Activated CD4-positive, alpha-beta T cell treated with anti-CD3 and anti-CD28 coated beads, Interleukin-2, amount 50 U/mL, for 16 hours (primary cell): Measurements from ENCODE around the gene CRYM.
"Not testable (repeated sequence)": the region's sequence is repeated elsewhere in the genome, so short reads cannot be mapped to it uniquely, and the experiment has no call there.

ENCODE experiments used
- DNase-seq: peaks from one replicate; pipeline ENCODE4 v3.0.0-alpha.2; 2020

Gene CRYM

DNA sequence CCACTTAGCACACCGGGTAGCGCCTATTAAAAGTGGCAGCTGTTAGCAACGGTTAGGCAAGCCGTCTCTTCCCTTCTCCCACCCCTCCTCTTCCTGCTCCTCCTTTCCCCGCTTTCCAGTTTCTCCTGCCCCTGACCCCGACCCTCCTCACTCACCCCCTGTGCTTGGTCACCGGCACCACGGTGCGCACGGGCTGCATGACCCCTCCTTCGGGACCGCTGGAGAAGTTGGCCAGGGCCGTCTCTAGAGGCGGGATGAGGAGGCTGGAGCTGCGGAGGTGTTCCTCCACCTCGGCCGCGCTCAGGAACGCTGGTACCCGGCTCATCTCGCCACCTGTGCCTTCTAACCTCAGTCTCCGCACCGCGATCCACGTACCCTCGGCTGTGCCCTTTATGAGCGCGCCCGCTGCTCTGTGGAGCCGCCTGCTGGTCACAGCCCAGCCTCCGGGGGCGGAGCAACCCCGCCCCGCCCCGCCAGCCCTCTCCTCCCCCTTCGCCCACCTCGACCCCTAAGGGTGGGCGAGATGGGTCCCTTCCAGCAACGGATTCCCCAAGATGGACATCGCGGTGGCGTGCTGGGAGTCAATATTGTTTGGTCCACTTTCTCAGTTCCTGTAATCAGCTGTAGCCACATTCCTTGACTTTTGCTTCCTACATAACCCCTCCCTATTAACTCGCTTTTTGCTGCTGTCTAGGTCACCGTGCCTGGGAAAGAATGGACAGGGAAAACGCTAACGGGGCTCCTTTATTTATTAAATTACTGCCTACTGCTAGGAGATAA, at the start of gene CRYM:
CRYM (minus strand) TSS at position 364 of the 780 bp plus-strand sequence; CDS start at position 325, 39 bp downstream.
- DNase-seq = peak; percentile 29

DNA sequence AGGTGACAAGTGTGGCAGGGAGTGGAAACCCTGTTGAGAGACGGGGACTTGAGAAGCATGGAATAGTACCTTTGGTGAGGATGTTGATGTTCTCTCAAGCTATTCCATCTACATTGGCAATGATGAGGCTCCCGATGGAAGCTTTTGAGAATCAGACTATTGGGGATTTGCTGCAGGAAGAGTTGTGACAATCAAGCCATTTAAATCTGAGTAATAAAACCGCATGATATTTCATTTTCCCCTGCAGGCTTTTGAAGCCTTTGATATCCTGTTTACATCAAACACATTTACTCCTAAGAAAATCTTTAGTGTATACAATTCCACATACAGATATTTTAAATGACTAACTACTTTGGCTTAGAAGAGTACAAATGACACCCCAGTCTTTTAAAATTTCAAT, 49.0 kb upstream of the CRYM start:
- DNase-seq = no peak

DNA sequence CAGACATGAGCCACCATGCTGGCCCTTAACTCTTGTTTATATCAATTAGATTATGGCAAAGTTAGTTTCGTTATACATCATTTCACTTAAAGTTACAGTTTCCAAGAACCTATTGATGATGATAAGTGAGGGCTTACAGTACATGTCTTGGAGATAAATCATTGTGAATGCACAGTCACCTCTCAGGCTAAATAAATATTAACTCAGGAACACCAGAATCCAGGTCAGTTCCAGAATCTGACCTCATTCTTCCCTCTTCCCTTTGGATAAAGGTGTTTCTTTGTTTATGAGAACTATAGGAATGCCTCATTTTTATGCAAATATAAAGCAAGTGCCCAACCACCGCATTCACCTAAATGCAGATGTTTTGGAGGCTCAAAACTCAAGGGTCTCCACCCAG, 48.4 kb upstream of the CRYM start:
- no peak for DNase-seq

DNA sequence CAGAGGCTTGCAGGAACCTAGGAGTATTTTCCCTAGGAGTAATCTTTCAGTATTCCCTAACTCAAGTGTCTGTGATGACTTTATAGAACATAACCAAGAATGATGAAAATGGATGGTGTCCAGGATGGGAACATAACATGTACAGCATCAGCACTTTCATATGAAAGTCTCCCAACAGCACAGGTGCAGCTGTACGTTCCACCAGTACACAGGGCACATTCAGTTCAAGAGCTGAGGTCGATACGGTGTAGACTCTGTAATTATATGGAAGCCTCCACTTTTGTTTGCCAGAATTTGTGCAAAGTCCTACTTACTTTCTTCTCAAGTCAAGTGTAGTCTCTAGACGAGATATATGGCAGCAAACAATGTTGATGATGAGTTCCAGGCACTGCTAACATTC, 46.2 kb upstream of the CRYM start:
- no peak for DNase-seq

DNA sequence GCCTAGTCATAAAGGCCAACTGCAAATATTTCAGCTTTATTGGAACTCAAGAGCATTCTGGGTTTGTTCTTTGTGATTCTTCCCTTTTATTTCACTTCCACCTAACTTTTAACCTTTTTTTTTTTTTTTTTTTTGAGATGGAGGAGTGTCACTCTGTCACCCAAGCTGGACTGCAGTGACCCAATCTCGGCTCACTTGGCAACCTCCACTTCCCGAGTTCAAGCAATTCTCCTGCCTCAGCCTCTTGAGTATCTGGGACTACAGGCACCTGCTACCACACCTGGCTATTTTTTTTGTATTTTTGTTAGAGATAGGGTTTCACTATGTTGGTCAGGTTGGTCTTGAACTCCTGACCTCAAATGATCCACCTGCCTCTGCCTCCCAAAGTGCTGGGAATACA, 44.2 kb upstream of the CRYM start:
- not testable (repeated sequence) for DNase-seq

DNA sequence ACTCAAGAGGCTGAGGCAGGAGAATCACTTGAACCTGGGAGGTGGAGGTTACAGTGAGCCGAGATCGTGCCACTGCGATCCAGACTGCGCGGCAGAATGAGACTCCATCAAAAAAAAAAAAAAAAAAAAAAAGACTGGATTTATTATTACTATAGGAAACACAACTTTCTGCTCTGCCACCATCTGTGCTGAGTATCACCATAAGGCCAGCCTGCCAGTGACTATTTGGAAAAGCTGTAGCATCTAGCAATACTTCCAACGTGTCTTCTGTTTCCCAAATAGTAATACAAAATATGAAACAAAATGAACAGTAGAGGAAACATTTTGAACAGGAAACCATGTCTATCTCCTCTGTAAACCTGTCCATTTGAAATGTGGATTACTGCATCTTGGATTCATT, 43.6 kb upstream of the CRYM start:
- no peak for DNase-seq

DNA sequence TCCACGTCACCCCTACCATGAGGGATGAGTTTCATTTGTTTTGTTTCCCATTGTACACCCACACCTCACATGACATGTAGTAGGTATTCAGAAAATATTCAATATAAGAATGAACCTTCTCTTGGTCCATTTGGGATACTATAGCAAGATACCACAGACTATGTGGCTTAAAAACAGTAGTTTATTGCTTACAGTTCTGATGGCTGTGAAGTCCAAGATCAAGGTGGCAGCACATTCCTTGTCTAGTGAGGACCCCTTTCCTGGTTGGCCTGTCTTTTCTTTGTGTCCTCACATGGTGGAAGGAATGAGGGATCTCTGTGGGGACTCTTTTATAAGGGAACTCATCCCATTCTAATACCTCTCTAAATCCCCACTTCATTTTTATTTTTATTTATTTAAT, 36.2 kb upstream of the CRYM start:
- no peak for DNase-seq

DNA sequence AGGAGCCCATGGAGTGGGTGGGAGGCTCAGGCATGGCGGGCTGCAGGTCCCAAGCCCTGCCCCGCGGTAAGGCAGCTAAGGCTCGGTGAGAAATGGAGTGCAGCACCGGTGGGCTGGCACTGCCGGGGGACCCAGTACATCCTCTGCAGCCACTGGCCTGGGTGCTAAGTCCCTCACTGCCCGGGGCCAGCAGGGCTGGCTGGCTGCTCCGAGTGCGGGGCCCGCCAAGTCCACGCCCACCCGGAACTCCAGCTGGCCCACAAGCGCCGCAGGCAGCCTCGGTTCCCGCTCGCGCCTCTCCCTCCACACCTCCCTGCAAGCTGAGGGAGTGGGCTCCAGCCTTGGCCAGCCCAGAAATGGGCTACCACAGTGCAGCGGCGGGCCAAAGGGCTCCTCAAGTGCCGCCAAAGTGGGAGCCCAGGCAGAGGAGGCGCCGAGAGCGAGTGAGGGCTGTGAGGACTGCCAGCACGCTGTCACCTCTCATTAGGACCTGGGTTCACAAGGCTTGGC, 34.8 kb upstream of the CRYM start:
- not testable (repeated sequence) for DNase-seq

DNA sequence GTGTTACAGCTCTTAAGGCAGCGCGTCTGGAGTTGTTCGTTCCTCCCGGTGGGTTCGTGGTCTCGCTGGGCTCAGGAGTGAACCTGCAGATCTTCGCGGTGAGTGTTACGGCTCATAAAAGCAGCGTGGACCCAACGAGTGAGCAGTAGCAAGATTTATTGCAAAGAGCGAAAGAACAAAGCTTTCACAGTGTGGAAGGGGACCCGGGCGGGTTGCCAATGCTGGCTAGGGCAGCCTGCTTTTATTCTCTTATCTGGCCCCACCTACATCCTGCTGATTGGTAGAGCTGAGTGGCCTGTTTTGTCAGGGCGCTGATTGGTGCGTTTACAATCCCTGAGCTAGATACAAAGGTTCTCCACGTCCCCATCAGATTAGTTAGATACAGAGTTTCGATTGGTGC, 34.0 kb upstream of the CRYM start:
- not testable (repeated sequence) for DNase-seq

DNA sequence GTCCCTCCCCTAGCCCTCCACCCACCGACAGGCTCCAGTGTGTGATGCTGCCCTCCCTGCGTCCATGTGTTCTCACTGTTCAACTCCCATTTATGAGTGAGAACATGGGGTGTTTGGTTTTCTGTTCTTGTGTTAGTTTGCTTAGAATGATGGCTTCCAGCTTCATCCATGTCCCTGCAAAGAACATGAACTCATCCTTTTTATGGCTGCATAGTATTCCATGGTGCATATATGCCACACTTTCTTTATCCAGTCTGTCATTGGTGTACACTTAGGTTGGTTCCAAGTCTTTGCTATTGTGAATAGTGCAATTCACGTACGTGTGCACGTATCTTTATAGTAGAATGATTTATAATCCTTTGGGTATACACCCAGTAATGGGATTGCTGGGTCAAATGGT, 28.6 kb upstream of the CRYM start:
- DNase-seq = not testable (repeated sequence)

DNA sequence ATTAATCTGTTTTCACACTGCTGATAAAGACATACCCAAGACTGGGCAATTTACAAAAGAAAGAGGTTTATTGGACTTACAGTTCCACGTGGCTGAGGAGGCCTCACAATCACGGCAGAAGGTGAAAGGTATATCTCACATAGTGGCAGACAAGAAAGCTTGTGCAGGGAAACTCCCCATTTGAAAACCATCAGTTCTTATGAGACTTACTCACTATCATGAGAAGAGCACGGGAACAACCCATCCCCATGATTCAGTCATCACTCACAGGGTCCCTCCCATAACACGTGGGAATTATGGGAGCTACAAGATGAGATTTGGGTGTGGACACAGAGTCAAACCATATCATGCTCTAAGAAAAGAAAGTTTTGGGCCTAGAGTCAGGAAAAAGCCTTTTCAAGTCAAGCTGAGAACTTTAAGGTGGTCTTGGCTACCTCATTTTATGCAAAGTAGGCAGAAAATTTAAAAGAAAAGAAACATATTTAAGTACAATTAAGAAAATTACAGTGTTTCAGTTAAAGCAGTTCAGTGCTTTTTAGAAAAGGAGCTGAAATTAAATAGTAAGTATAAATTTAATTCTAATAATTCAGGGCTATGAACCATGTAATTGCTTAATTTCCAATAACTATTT, 24.9 kb upstream of the CRYM start:
- no peak for DNase-seq

DNA sequence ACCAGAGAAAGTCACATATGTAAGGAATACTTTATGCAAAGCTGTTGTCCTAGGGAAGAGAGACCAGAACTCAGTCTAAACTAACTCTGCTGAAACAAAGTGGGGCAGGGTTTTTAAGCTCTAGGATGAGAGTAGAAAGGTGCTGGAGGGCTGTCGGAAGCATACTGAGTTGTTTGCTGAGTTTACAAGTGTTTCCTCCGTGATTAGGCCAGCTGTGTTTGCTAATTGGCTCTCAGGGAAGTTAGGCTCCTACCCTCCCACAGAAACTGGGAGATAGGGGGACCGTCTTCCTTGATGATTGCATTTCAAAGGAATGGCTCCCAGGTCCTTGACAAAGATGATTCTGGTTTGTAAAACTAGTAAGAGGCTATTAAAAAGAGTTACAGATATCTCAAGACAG, 24.4 kb upstream of the CRYM start:
- DNase-seq = no peak

DNA sequence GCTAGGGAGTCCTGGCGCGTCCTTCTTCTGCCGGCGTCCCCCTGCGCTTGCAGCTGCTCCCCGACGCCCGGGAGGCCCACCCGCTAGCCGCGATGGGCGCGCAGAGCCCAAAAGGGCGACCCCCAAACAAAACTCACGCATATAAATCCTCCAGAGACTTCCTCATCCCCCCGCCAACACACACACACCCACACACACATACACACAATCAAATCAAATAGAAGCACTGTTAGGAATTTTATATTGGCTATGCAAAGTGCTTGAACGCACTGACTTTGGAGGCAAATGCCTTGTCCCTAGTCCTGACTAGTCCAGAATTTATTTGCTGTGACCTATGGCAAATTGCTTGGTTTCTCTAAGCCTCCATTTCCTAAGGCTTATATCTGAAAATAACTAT, 23.8 kb upstream of the CRYM start:
- DNase-seq = no peak

DNA sequence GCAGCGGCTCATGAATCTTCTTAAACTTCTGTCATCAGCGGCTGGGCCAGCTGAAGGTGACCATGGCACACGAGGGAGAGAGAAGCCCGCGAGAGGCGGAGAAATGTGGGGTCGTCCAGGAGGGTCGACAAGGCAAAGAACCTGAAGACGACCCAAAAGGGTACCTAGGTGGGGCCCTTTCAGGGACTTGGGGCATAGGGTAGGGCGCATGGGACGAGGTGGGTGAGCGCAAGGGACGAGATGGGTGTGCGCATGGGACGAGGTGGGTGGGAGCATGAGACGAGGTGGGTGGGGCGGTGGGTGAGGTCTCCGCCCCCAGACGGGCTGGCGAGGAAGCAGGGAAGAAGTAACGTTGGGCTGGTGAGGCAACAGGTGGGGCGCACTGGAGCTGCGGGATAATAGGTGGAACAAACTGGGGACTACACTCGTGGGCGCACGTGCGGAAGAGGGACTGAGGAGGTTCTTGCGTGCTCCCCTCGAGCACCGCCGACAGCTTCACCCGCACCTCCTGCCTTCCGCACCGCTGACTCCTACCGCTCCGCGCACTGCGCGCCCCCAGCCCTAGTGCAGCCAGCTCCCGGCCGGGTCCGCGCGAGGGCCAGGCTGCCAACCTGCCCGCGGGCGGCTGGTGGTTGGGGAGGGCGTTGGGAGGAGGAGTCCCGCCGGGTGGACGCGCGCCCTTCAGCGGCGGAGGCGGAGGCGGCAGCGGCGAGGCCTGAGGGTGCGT, 23.2 kb upstream of the CRYM start:
- DNase-seq = peak; percentile 62

DNA sequence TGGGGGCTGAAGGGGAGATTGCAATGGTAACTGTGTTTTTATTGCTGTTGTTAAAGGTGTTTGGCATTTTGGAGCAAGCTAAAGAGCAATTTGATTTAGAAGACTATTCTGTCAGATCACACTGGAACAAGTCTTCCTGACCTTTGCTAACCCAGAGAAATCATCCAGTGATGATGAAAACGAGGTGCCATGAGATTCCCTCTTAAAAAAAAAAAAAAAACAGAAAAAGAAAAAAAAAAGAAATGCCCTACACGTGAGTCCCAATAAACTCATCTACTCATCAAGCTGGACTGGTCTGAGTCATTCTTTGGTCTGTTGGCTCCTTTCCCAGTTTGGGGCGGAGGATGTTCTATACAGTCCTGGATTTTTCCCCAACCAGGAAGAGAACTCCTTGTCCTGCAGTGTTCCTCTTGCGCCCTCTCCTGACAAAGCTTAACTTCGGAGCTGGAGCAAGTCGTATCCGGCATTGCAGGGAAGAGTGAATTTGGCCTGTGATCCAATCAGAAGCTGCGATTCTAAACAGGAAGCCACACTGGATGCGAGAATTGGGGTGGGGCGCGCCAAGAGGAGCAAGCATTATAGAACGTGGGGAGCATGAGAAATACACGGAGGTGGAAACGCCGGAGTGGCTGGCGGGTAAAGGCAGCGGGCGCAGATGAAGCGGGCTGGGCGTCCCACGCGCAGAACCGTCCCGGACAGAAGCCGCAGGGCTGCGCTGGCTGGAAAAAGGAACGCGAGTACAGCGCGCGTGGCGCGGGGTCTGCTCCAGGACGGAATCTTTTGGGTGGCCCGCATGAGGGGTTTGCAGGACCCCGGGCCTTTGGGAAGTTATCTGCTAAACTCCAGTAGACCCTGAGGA, 22.4 kb upstream of the CRYM start:
- peak; percentile 77 for DNase-seq

DNA sequence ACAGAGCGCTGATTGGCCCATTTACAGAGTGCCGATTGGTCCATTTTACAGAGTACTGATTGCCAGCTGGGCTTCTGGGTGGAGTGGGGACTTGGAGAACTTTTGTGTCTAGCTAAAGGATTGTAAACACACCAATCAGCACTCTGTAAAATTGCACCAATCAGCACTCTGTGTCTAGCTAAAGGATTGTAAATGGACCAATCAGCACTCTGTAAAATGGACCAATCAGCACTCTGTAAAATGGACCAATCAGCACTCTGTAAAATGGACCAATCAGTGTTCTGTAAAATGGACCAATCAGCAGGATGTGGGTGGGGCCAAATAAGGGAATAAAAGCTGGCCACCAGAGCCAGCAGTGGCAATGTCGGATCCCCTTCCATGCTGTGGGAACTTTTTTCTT, 11.7 kb upstream of the CRYM start:
- DNase-seq = not testable (repeated sequence)

DNA sequence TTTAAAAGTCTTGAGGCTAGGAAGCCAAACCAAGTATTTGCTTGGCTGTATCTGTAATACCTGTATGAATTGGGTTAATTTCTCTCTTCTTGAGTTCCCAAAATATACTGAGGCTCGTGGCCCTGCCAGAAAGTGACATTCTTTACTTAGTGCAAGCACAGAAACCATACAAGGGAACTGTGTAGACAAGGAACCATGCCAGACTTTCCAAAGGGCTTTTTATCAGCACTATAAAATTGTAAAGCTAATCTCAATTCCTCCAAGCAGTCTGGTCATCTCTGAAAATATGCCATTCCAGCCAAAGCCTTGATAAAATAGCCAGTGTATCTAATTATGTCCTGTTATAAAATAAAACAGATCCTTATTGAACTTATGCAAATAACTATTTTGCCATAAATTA, 7.2 kb upstream of the CRYM start:
- DNase-seq = no peak

DNA sequence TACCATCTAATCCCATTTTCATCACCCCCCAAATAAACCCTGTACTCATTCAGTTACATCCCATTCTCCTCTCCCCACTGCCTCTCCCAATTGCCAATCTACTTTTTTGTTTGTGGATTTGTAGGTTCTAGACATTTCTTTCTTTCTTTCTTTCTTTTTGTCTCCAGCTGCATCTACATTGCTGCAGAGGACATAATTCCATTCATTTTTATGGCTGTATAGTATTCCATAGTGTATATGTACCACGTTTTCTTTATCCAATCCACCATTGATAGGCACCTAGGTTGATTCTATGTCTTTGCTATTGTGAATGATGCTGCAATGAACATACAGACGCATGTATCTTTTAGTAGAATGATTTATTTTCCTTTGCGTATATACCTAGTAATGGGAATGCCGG, 6.3 kb upstream of the CRYM start:
- no peak for DNase-seq

DNA sequence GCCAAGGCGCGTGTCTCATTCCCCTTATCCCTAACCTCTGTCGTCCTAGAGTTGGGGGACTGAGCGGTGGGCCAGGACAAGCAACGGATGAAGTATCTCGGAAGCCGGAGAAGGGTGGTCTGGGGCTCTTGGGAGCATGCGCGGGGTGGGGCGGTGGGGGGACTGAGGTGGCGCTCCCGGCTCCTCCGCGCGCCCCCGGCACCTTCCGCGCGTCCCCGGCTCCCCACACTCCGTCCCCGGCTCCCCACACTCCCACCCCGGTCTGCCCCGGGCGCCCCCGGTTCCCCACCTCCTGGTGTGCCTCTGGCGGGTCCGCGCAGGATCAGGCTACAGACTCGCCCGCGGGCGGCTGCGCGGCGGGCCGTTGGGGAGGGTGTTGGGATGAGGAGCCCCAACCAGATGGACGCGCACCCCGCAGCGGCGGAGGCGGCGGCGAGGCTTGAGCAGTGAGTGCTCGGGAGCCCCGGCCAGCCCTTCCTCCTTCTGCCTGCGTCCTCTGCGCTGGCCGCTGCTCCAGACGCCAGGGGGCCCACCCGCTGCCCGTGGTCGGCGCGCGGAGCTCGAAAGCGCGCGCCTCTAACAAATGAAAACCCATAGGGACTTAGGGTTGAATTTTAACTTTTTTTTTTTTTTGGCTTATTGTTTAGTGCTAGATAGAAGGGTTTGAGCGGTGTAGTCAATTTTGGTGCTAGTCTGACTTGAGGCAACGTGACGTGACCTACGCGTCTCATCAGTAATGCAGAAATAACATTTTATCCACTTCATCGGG, 5.6 kb upstream of the CRYM start:
- DNase-seq = no peak

DNA sequence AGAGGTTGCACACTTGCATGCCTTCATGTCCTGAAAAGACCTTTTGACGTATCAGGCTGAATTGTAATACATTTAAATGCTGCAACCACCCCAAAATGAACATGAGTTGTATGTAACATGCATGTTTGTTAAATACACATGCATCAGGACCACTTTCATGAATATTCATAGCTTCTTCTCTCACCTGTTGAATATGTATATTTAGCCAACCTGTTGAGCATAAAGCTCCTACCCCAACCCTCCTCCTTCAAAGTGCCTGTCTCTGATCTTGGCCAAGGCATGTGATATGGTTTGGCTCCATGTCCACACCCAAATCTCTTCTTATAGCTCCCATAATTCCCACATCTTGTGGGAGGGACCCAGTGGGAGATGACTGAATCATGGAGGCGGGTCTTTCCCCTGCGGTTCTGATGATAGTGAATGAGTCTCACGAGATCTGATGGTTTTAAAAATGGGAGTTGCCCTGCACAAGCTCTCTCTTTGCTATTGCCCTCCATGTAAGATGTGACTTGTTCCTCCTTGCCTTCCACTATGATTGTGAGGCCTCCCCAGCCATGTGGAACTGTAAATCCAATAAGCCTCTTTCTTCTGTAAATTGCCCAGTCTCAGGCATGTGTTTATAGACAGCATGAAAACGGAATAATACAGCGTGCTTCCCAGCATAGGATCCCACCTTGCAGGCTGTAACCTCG, 3.8 kb upstream of the CRYM start:
- no peak for DNase-seq

DNA sequence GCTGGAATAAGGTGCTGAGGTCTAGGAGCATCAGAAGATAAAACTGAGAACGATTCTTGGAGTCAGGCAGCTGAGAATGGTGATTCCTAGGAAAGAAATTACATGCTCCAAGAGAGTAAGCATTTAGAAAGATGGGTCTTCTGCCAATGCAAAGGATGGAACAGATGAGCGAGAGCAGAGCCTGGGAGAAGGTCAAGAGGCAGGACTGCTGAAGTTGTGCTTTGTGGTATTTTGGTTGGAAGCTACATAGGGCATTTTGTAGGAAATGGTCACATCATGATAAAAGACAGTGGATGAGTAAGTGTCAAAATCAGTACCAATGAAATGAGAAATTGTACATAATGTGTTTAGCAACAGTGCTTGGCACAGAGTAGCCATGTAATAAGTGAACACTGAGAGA, 1.4 kb upstream of the CRYM start:
- DNase-seq = no peak
